ENCODE data around the gene CCDC74B.
A peak's percentile ranks its signal among the peaks of the same experiment; 100 is the strongest.

CCDC74B gene

DNA sequence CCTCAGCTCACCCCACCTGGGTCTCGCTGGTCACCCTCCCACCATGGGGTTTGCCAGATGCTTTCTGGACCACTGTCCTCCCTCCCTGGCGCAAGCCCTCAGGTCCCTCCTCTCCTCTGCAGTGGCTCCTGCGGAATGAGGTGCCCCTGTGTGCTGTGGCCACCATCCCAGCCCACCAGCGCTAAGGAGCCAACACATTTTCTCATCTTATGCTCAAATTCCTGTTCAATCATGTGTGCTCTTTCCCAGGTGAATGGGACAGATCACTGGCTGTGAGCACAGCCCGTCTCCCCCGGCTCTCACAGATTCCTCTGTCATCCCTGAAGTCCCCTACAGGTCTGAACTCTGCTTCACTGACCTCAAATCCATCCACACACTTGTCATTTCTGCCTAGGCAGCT, 15.2 kb upstream of the CCDC74B start:
- no peak for TF ChIP-seq RAD21 (IDR thresholded peaks at IDR 0.05; ENCODE audit: low read depth)

DNA sequence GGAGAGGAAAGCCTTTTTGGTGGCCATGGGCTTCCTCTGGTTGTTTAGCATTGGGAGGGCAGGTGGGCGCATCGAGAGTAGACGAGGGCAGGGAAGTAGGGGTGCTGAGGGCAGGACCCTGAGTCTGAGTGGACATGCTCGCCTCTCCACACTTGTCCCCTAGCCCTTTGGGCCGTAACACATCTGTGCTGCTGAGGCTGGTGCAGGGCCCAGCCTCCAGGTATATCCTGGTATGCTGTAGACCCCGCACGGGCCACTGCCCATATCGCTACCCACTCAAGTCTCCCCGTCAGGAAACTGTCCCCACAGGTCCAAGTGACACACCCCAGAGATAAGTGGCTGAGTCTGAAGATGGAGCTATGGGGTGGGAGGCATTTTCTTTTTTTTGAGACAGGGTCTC, 13.7 kb upstream of the CCDC74B start:
- TF ChIP-seq NFIC (IDR thresholded peaks at IDR 0.05), result no peak

DNA sequence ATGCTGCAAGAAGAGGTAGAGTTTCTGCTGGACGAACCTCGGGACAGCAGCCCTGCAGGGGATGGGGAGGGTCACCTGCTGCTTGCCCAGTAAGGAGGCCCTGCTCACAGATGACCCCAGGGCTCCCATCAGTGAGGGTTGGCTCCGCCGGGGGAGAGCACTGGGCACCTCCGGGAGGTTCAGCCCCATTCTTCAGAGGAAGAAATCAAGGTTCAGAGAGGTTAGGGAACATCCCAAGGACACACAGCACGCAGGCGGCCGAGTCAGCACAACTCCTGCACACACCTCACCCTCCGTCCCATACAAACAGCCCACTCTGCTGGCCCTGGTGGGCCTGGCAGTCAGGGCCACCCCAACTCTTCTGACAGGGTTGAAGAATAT, 11.7 kb upstream of the CCDC74B start:
- TF ChIP-seq NFIC (IDR thresholded peaks at IDR 0.05), result no peak
- TF ChIP-seq TCF12 (IDR thresholded peaks at IDR 0.05; ENCODE audit: low read depth), result no peak
- no peak for TF ChIP-seq YY1 (IDR thresholded peaks at IDR 0.05; ENCODE audit: low read depth)
- TF ChIP-seq FOXM1 (IDR thresholded peaks at IDR 0.05; ENCODE audit: borderline replicate concordance, low read depth), result no peak
- TF ChIP-seq EGR1 (IDR thresholded peaks at IDR 0.05), result no peak
- TF ChIP-seq, protein P1, sequence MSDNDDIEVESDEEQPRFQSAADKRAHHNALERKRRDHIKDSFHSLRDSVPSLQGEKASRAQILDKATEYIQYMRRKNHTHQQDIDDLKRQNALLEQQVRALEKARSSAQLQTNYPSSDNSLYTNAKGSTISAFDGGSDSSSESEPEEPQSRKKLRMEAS (IDR thresholded peaks at IDR 0.05), result no peak
- no peak for TF ChIP-seq CREB1 (IDR thresholded peaks at IDR 0.05; ENCODE audit: low read depth)
- TF ChIP-seq RAD21 (IDR thresholded peaks at IDR 0.05; ENCODE audit: low read depth), result no peak
- TF ChIP-seq, protein P2, sequence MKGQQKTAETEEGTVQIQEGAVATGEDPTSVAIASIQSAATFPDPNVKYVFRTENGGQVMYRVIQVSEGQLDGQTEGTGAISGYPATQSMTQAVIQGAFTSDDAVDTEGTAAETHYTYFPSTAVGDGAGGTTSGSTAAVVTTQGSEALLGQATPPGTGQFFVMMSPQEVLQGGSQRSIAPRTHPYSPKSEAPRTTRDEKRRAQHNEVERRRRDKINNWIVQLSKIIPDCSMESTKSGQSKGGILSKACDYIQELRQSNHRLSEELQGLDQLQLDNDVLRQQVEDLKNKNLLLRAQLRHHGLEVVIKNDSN (IDR thresholded peaks at IDR 0.05), result no peak
- TF ChIP-seq, protein P3, sequence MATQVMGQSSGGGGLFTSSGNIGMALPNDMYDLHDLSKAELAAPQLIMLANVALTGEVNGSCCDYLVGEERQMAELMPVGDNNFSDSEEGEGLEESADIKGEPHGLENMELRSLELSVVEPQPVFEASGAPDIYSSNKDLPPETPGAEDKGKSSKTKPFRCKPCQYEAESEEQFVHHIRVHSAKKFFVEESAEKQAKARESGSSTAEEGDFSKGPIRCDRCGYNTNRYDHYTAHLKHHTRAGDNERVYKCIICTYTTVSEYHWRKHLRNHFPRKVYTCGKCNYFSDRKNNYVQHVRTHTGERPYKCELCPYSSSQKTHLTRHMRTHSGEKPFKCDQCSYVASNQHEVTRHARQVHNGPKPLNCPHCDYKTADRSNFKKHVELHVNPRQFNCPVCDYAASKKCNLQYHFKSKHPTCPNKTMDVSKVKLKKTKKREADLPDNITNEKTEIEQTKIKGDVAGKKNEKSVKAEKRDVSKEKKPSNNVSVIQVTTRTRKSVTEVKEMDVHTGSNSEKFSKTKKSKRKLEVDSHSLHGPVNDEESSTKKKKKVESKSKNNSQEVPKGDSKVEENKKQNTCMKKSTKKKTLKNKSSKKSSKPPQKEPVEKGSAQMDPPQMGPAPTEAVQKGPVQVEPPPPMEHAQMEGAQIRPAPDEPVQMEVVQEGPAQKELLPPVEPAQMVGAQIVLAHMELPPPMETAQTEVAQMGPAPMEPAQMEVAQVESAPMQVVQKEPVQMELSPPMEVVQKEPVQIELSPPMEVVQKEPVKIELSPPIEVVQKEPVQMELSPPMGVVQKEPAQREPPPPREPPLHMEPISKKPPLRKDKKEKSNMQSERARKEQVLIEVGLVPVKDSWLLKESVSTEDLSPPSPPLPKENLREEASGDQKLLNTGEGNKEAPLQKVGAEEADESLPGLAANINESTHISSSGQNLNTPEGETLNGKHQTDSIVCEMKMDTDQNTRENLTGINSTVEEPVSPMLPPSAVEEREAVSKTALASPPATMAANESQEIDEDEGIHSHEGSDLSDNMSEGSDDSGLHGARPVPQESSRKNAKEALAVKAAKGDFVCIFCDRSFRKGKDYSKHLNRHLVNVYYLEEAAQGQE (IDR thresholded peaks at IDR 0.05; ENCODE audit: low read depth), result no peak
- no peak for TF ChIP-seq TEAD4 (IDR thresholded peaks at IDR 0.05)
- no peak for TF ChIP-seq CEBPB (IDR thresholded peaks at IDR 0.05)
- TF ChIP-seq TAF1 (IDR thresholded peaks at IDR 0.05; ENCODE audit: low read depth), result no peak
- TF ChIP-seq EP300 (IDR thresholded peaks at IDR 0.05; ENCODE audit: borderline replicate concordance), result no peak
- no peak for TF ChIP-seq ZBTB7A (IDR thresholded peaks at IDR 0.05; ENCODE audit: low read depth)

DNA sequence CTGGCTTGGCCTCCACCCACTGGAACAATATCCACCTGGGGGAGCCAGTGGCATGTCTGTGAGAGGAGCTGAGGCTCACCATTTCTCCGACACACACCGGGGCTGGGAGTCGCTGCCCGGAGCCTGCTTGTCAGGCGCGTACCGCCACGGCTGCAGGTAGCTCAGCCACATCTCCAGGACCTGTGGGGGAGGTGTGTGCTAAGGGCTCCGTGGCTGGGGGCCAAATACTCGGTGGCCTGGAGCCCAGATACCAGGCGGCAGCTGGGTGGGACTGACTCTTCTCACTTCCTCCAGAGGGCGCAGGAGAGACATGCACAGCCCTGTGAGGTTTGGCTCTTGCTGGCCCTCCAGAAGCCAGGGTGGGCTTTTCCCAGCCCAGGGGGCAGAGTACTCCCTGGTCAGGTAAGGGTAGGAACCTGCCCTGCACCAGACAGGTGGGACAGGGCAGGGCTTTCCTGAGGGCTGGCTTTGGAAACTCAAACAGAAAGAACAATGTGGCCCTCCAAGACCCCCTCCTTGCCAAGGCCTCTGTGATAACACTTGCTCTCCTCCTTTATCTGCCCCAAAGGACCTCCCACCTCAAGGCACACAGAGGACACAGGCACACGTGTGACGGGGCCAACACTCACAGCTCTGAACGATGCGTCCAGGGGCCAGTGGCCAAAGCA, 11.2 kb upstream of the CCDC74B start:
- TF ChIP-seq NFIC (IDR thresholded peaks at IDR 0.05) (peak; percentile 83), YY1 (IDR thresholded peaks at IDR 0.05; ENCODE audit: low read depth) (0 out of 2 replicates have a peak, but pooled peaks have one; percentile 31), RAD21 (IDR thresholded peaks at IDR 0.05; ENCODE audit: low read depth) (peak; percentile 63), ZBTB7A (IDR thresholded peaks at IDR 0.05; ENCODE audit: low read depth) (0 out of 2 replicates have a peak, but pooled peaks have one; percentile 41), TEAD4 (IDR thresholded peaks at IDR 0.05) (peak; percentile 56), TCF12 (IDR thresholded peaks at IDR 0.05; ENCODE audit: low read depth) (peak; percentile 34; the same call in 1 of the 2 replicates)

DNA sequence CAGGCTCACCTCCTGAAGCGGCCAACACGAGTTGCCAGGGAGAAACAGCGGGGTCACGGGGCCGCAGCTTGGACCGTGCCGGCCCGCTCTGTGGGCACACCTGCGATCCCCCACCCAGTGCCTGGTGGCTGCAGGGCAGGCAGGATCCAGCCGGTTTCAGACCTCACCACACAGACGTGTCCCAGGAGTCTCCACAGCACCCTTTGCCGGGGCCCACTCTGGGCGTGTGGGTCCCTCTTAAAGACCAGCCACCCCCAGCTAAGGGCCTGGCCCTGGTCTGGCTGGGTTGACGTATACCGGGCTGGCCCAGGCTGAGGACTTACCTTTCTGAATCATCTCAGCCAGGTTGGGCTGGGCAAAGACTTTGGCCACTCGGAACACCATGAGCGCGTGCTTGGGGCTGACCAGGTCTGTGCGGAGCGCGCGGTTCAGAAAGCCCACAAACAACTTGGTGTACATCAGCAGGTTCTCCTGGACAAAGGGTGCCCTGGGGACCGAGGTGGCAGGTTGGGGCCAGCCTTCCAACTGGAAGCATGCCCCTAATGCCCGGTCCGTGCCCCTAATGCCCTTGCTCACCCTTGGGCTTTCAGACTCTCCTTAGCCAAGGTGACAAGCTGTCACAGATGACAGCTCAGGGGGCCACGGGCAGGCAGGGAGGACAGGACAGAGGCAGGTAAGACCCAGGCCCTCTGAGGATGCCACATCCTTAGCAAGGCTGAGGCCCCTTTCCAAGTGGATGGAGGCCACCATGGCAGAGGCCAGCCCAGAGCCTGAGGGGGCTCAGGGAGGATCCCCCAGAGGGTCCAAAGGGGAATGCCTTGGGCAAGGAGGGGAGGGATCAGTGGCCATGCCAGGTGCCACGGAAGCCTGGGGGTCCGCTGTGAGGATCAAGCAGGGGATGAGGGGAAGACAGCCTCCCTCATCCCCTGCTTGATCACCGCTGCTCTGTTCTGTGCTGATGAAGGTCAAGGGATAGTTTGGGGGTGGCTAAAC, 10.2 kb upstream of the CCDC74B start:
- TF ChIP-seq FOXM1 (IDR thresholded peaks at IDR 0.05; ENCODE audit: borderline replicate concordance, low read depth) (no peak), EP300 (IDR thresholded peaks at IDR 0.05; ENCODE audit: borderline replicate concordance) (no peak), TCF12 (IDR thresholded peaks at IDR 0.05; ENCODE audit: low read depth) (no peak), EGR1 (IDR thresholded peaks at IDR 0.05) (no peak), TEAD4 (IDR thresholded peaks at IDR 0.05) (no peak), ZBTB7A (IDR thresholded peaks at IDR 0.05; ENCODE audit: low read depth) (no peak), NFIC (IDR thresholded peaks at IDR 0.05) (no peak), YY1 (IDR thresholded peaks at IDR 0.05; ENCODE audit: low read depth) (no peak), CREB1 (IDR thresholded peaks at IDR 0.05; ENCODE audit: low read depth) (no peak), TAF1 (IDR thresholded peaks at IDR 0.05; ENCODE audit: low read depth) (no peak), CEBPB (IDR thresholded peaks at IDR 0.05) (no peak), RAD21 (IDR thresholded peaks at IDR 0.05; ENCODE audit: low read depth) (no peak)
- TF ChIP-seq, protein P2 (IDR thresholded peaks at IDR 0.05), result no peak
- TF ChIP-seq, protein P3 (IDR thresholded peaks at IDR 0.05; ENCODE audit: low read depth), result no peak
- TF ChIP-seq, protein P1 (IDR thresholded peaks at IDR 0.05), result no peak

Data from Ishikawa (cell line).